Right lobe of liver (tissue), 6 donors: ENCODE data around the gene GAN. TPM values are rescaled to one million over a fixed set of nuclear protein-coding genes. Genes with fewer than 3 reads are reported as not detected.

Experiments used
- ATAC-seq, 4 donors: fragments of 200-7000 bp; cut with Tn5 transposase; one replicate each; pipeline ENCODE4 v1.9.1; 2020; ENCODE audit warnings: mild to moderate bottlenecking in 4 of 4, moderate library complexity in 4 of 4
- DNase-seq, 3 donors: peaks; one replicate each; pipeline ENCODE4 v3.0.0-alpha.2; 2020
- H3K27ac ChIP-seq, 3 donors: fragments of 200-600 bp; one replicate each; pipeline ENCODE4 v1.8.0; 2022
- H3K27me3 ChIP-seq, 2 donors: fragments of 200-600 bp; one replicate each; pipeline ENCODE4 v1.8.0; 2022
- H3K36me3 ChIP-seq, 4 donors: fragments of 200-600 bp; sonication (generic) in 1 of 4; one replicate each; pipeline versions ENCODE4 v1.5.1 to v1.8.0; 2017 to 2022; ENCODE audit warnings: control low read depth in 1 of 4
- H3K4me1 ChIP-seq, 4 donors: fragments of 200-600 bp; sonication (generic) in 1 of 4; one replicate each; pipeline versions ENCODE4 v1.5.1 to v1.8.0; 2017 to 2022; ENCODE audit warnings: control low read depth in 1 of 4
- H3K4me3 ChIP-seq, 3 donors: fragments of 200-600 bp; one replicate each; pipeline ENCODE4 v1.8.0; 2022
- H3K9me3 ChIP-seq, 4 donors: fragments of 200-600 bp; sonication (generic) in 1 of 4; one replicate each; pipeline versions ENCODE4 v1.5.1 to v1.8.0; 2017 to 2022; ENCODE audit warnings: control low read depth in 1 of 4
- POLR2A ChIP-seq: fragments of 450-650 bp; IDR thresholded peaks from one replicate; pipeline ENCODE4 v1.6.1; 2017; ENCODE audit warnings: antibody characterized with exemption, mild to moderate bottlenecking
- WGBS: methylation state at CpG from one replicate; pipeline ENCODE4 v1.1.6; 2018; ENCODE audit warnings: low coverage, low lambda C conversion rate; ENCODE audit not compliant: insufficient coverage; ENCODE audit errors: missing lambda C conversion rate; 5-methylcytosine and 5-hydroxymethylcytosine counted together
- intact Hi-C, 2 donors: fragments of 100-400 bp; cut with DNase I; formaldehyde crosslinking; loops; one replicate each; pipeline versions ENCODE4 v1.11.2 to v1.14.1; 2022
- total RNA-seq, 6 experiments: library from RNA; depleted of rRNA in 2 of 6; stranded (reverse); fragments of >200 nt in 2 of 6; fragmentation: NEBNext Ultra II Directional in 3 of 6; extraction: Animal tissue kit (Norgen Biotek cat#: 25700) in 3 of 6; gene quantifications; one replicate each; pipeline versions ENCODE4 v1.1.0 to v1.2.4, GENCODE V29; 2016 to 2023
- TF ChIP-seq, protein P1 (sequence below), 4 donors: fragments of 200-600 bp in 3 of 4; fragments of 450-650 bp in 1 of 4; IDR thresholded peaks; one replicate each; pipeline versions ENCODE4 v1.5.1 to v1.8.0; 2016 to 2022; ENCODE audit warnings: antibody characterized with exemption in 4 of 4, mild to moderate bottlenecking in 2 of 4
- donor health status: DM: no; HTN: yes; CAD: no.
- donor health status: DM: no; HTN: no; CAD: no.
- donor health status: DM: no; HTN: no; CAD: no.
- donor health status: DM: no; HTN: yes; CAD: no.
- donor health status: DM: no; HTN: yes; CAD: no.

Gene GAN
- total RNA-seq, 6 experiments from 2014 or later: 2.2 to 4.1 (median 3.4) TPM

DNA sequence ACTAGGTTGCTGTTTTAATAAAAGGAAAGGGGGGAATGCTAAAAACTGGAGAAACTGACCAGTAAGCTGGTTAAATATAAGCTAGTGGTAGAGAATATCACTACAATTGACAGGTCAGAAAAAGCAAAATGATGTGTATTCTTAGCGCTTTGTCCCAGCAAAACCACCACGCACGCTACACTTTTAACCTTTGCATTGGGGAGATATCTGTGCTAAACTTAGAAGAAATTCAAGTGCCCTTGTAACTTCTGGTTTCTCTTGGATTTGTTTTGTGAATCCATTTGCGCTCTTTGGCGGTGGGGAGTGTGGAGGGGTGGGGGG, 1.4 kb downstream of the GAN start:
- Histone ChIP-seq H3K36me3 (no peaks in the 10 kb centered on the region), H3K27me3 (no peaks in the 10 kb centered on the region), H3K4me3 (peak overlapping the region; percentile 77 to 93 (median 83)), H3K9me3 (no peaks in the 10 kb centered on the region), H3K4me1 (peaks cover 0 to 14% (median 7%) of the 10 kb centered on the region in 4 donors), H3K27ac (no peak overlapping the region)
- TF ChIP-seq POLR2A: no peak
- no peak for ATAC-seq
- no peak for DNase-seq
- intact Hi-C loops: no loop called here
- WGBS: 52% methylated on average over 5 of the region's 5 CpGs

DNA sequence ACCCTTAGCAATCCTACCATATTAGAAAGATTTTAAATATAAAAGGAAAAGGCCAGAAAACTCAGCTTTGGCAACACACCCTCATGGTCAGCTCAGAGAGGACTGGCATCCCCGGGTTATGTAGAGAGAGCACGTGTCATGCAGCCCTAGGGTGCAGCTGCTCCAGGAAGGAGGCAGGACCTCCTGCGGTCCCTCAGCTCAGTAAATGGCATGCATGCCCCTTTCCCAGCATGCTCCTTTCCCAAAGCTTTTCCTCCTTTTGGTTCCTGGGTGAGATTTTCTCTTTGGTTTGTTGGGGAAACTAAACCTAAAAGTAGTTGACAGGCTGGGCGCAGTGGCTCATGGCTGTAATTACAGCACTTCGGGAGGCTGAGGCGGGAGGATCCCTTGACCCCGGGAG, 3.9 kb downstream of the GAN start:
- intact Hi-C loops: no loop called here

DNA sequence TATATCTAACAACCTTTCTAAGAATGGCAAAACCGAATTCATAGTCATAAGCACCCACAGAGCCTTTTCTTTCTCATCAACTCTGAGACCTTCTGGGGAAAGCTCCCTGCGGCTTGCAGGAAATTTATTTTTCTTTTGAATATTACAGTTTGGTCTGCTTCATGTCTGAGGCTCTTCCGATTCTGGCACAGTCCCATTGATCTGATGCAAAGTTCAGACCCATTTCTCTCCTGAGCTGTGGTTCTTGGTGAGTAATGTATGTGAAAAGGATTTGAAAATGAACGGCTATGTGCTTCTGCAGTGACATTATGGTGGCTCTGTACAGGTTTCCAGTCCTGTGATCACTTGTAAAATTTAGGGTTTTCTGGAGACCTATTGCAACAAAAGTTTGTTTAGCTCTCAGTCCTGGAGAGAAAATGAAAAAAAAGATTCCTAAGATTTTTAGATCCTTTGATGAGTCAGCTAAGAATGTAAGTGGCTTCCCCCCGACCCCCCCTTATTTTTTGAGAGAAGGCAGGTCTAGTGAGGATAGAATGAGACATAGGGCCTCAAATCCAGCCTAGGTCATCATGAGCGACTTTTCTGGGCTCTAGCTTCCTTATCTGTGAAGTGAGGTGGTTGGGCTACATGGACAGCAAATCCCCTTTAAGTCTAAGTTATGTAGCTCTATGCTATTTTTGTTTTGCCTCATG, 4.6 kb downstream of the GAN start:
- no peak for ATAC-seq

More for the DNA sequence above, 3.9 kb downstream of the GAN start:
- Histone ChIP-seq H3K9me3 (no peaks in the 10 kb centered on the region), H3K27me3 (no peaks in the 10 kb centered on the region), H3K4me3 (no peak overlapping the region), H3K27ac (no peak overlapping the region), H3K36me3 (no peaks in the 10 kb centered on the region), H3K4me1 (peaks cover 0 to 12% (median 6%) of the 10 kb centered on the region in 4 donors)
- ATAC-seq (no peak), DNase-seq (no peak)
- WGBS: 96% methylated on average over 5 of the region's 7 CpGs
- TF ChIP-seq, protein P1, sequence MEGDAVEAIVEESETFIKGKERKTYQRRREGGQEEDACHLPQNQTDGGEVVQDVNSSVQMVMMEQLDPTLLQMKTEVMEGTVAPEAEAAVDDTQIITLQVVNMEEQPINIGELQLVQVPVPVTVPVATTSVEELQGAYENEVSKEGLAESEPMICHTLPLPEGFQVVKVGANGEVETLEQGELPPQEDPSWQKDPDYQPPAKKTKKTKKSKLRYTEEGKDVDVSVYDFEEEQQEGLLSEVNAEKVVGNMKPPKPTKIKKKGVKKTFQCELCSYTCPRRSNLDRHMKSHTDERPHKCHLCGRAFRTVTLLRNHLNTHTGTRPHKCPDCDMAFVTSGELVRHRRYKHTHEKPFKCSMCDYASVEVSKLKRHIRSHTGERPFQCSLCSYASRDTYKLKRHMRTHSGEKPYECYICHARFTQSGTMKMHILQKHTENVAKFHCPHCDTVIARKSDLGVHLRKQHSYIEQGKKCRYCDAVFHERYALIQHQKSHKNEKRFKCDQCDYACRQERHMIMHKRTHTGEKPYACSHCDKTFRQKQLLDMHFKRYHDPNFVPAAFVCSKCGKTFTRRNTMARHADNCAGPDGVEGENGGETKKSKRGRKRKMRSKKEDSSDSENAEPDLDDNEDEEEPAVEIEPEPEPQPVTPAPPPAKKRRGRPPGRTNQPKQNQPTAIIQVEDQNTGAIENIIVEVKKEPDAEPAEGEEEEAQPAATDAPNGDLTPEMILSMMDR (IDR thresholded peaks at IDR 0.05): no peak
- no peak for TF ChIP-seq POLR2A

DNA sequence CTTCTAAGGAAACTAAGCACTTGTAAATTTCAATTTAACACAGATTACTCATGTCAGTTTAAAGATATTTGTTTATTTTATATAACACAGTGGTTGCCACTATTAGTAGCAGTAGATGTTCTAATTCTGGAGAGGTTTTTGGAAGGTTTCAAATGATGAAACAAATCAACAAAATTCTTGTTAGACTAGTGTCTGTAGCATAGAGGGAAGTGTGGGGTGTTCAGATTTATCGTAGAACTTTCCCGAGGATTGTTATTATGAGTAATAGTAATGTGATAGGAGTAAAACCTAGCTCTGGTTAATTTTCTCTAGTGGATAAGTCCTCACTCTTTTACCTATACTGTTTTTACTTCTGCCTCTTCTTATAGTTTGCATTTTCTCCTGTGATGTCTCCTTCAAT, 6.3 kb downstream of the GAN start:
- TF ChIP-seq, protein P1 (IDR thresholded peaks at IDR 0.05): no peak
- no peak for TF ChIP-seq POLR2A
- Histone ChIP-seq H3K4me1 (peaks cover 0 to 6% (median 3%) of the 10 kb centered on the region in 4 donors), H3K4me3 (no peak overlapping the region), H3K36me3 (no peaks in the 10 kb centered on the region), H3K27me3 (no peaks in the 10 kb centered on the region), H3K9me3 (no peaks in the 10 kb centered on the region), H3K27ac (no peak overlapping the region)
- intact Hi-C loops: no loop called here
- ATAC-seq (no peak), DNase-seq (no peak)
- 100% methylated on average over 2 of the region's 2 CpGs for WGBS

More for the DNA sequence above, 4.6 kb downstream of the GAN start:
- no peaks in the 10 kb centered on the region for H3K9me3 ChIP-seq
- WGBS: 66% methylated on average over 6 of the region's 6 CpGs
- H3K4me1 ChIP-seq: peaks cover 0 to 9% (median 4%) of the 10 kb centered on the region in 4 donors
- H3K4me3 ChIP-seq: no peak overlapping the region
- H3K36me3 ChIP-seq: no peaks in the 10 kb centered on the region
- H3K27me3 ChIP-seq: no peaks in the 10 kb centered on the region
- H3K27ac ChIP-seq: no peak overlapping the region
- no peak for TF ChIP-seq POLR2A
- TF ChIP-seq, protein P1 (IDR thresholded peaks at IDR 0.05): no peak
- no peak for DNase-seq
- intact Hi-C loops: no loop called here

DNA sequence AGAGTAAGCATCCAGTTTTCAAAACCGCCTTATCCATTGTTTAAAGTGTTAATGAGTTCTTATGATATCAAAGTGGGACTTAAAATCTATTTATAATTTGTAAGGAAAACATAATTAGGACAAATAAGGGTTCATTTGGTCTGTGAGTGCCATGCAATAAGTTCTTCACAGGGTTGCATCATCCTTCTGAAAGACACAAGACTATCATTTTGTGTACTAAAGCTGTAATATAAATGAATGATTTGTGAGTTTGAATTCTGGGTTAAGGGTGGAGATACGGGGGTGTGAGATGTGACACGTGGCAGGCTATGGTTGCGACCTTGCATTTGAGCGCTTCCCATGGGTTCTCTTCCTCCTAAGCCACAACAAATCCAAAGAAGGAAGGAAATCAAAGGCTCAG, 6.8 kb downstream of the GAN start:
- no peak for ATAC-seq
- Histone ChIP-seq H3K4me3 (no peak overlapping the region), H3K36me3 (no peaks in the 10 kb centered on the region), H3K27ac (no peak overlapping the region), H3K9me3 (no peaks in the 10 kb centered on the region), H3K27me3 (no peaks in the 10 kb centered on the region), H3K4me1 (peaks cover 0 to under 1% (median under 1%) of the 10 kb centered on the region in 4 donors)
- intact Hi-C loops: no loop called here
- TF ChIP-seq, protein P1 (IDR thresholded peaks at IDR 0.05): no peak
- no peak for TF ChIP-seq POLR2A
- 79% methylated on average over 5 of the region's 5 CpGs for WGBS
- DNase-seq: no peak
